ENCODE results near the gene PLCD3. TPM values are rescaled to one million over a fixed set of nuclear protein-coding genes. Genes with fewer than 3 reads are reported as not detected.

The PLCD3 gene
- total and polyA plus RNA-seq, 2 of the 13 experiments (the other 11 are each of a cell fraction or from before 2014, with no cell fraction given), result 11.3 to 39.1 TPM

DNA sequence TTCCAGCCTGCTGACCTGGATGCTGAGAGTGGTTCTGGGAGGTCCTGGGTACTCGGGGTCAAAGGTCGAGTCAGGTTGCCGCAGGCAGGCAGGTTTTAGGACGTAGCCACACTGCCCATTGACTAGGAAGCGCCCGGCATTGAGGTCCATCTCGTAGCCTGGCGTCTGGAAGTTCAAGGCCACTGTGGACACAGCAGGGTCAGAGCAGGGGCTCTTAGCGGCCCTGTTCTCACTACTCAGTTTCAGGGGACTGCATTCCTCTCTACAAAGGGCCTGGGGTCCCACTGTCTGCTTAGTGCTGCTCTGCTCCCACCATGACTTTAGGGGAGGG, 18.9 kb downstream of the PLCD3 start (continued):
- TF ChIP-seq ZHX2 (IDR thresholded peaks at IDR 0.05; ENCODE audit: low read depth) (no peak), ZHX2 (CRISPR knock-in tag; IDR thresholded peaks at IDR 0.05; ENCODE audit: borderline replicate concordance) (no peak), TCF7 (IDR thresholded peaks at IDR 0.05; ENCODE audit: low read depth) (no peak), RBFOX2 (IDR thresholded peaks at IDR 0.05; ENCODE audit: low read depth, low read length) (no peak), TBP (CRISPR knock-in tag; IDR thresholded peaks at IDR 0.05) (no peak), RFX5 (IDR thresholded peaks at IDR 0.05; ENCODE audit: low read depth, low read length) (no peak), ZHX1 (CRISPR knock-in tag; IDR thresholded peaks at IDR 0.05; ENCODE audit: low read depth) (no peak; the same call in 1 of the 2 replicates), HIVEP1 (CRISPR knock-in tag; IDR thresholded peaks at IDR 0.05) (no peak), ZFYVE20 (CRISPR knock-in tag; IDR thresholded peaks at IDR 0.05; ENCODE audit: borderline replicate concordance, low read depth) (no peak), JARID2 (CRISPR knock-in tag; IDR thresholded peaks at IDR 0.05; ENCODE audit: insufficient replicate concordance) (no peak), ZBTB42 (CRISPR knock-in tag; IDR thresholded peaks at IDR 0.05) (no peak), ZNF530 (CRISPR knock-in tag; IDR thresholded peaks at IDR 0.05; ENCODE audit: low read depth) (no peak), ZZZ3 (CRISPR knock-in tag; IDR thresholded peaks at IDR 0.05; ENCODE audit: borderline replicate concordance) (no peak), EZH2 (conservative IDR thresholded peaks at IDR 0.05; ENCODE audit: low read depth, low read length) (no peak), GABPB1 (CRISPR knock-in tag; IDR thresholded peaks at IDR 0.05) (no peak), PAWR (CRISPR knock-in tag; IDR thresholded peaks at IDR 0.05; ENCODE audit: borderline replicate concordance) (no peak), ZBTB38 (CRISPR knock-in tag; IDR thresholded peaks at IDR 0.05) (no peak), RXRA (CRISPR knock-in tag; IDR thresholded peaks at IDR 0.05) (peak; percentile 93), IKZF5 (CRISPR knock-in tag; IDR thresholded peaks at IDR 0.05) (no peak), GTF2F1 (IDR thresholded peaks at IDR 0.05; ENCODE audit: low read length) (no peak), U2AF1 (optimal IDR thresholded peaks at IDR 0.05; ENCODE audit: low read depth, low read length) (no peak)
- TF ChIP-seq, protein P1, sequence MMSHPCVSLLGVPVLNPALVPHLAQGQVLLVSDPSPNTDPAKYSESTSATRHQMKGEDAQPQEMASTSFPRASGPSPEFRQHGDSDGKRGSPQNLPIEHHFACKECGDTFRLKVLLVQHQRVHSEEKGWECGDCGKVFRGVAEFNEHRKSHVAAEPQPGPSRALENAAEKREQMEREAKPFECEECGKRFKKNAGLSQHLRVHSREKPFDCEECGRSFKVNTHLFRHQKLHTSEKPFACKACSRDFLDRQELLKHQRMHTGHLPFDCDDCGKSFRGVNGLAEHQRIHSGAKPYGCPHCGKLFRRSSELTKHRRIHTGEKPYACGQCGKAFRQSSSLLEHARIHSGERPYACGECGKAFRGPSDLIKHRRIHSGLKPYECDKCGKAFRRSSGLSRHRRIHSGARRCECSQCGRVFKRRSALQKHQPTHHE (CRISPR knock-in tag; IDR thresholded peaks at IDR 0.05; ENCODE audit: borderline replicate concordance), result no peak
